H9 (cell line): ENCODE results near the gene FAHD2A. TPM values are rescaled to one million over a fixed set of nuclear protein-coding genes. Genes with fewer than 3 reads are reported as not detected.

Experiments used
- DNase-seq: peaks from one replicate; pipeline ENCODE4 v3.0.0-alpha.2; 2017
- H2AFZ ChIP-seq: one replicate; pipeline ENCODE4 v1.6.1; 2013; ENCODE audit warnings: mild to moderate bottlenecking, low read length, control low read depth, moderate library complexity
- H2AK5ac ChIP-seq: 2 replicates; pipeline ENCODE4 v1.6.1; 2013; ENCODE audit warnings: low read length, control low read depth, mixed read lengths; ENCODE audit not compliant: insufficient read length
- H2BK120ac ChIP-seq: one replicate; pipeline ENCODE4 v1.6.1; 2013; ENCODE audit warnings: low read depth, mild to moderate bottlenecking, low read length, control low read depth, inconsistent platforms; ENCODE audit not compliant: poor library complexity, severe bottlenecking
- H2BK12ac ChIP-seq: 2 replicates; pipeline ENCODE4 v1.6.1; 2013; ENCODE audit warnings: low read length, control low read depth, mixed read lengths, low read depth; ENCODE audit not compliant: insufficient read length
- H2BK15ac ChIP-seq: 2 replicates; pipeline ENCODE4 v1.6.1; 2013; ENCODE audit warnings: low read depth, low read length, control low read depth
- H2BK20ac ChIP-seq: one replicate; pipeline ENCODE4 v1.6.1; 2013; ENCODE audit warnings: low read depth, mild to moderate bottlenecking, low read length, control low read depth, inconsistent platforms; ENCODE audit not compliant: poor library complexity, severe bottlenecking
- H2BK5ac ChIP-seq: 2 replicates; pipeline ENCODE4 v1.6.1; 2013; ENCODE audit warnings: low read length, control low read depth, mixed read lengths; ENCODE audit not compliant: insufficient read length
- H3K14ac ChIP-seq: 2 replicates; pipeline ENCODE4 v1.6.1; 2013; ENCODE audit warnings: low read length, control low read depth; ENCODE audit not compliant: insufficient read depth
- H3K18ac ChIP-seq: 2 replicates; pipeline ENCODE4 v1.6.1; 2013; ENCODE audit warnings: low read depth, mild to moderate bottlenecking, mixed read lengths, low read length, control low read depth; ENCODE audit not compliant: insufficient read length
- H3K23ac ChIP-seq: 2 replicates; pipeline ENCODE4 v1.6.1; 2013; ENCODE audit warnings: low read length, control low read depth, mixed read lengths, low read depth; ENCODE audit not compliant: insufficient read length
- H3K23me2 ChIP-seq: 2 replicates; pipeline ENCODE4 v1.6.1; 2013; ENCODE audit warnings: low read depth, mild to moderate bottlenecking, mixed read lengths, low read length, control low read depth; ENCODE audit not compliant: insufficient read length, poor library complexity, severe bottlenecking
- H3K27ac ChIP-seq: 2 replicates; pipeline ENCODE4 v1.5.1; 2013; ENCODE audit warnings: low read length, control low read depth, mixed read lengths, low read depth; ENCODE audit not compliant: insufficient read length
- H3K27me3 ChIP-seq: 2 replicates; pipeline ENCODE4 v1.6.1; 2013; ENCODE audit warnings: low read length, control low read depth, inconsistent platforms; ENCODE audit not compliant: insufficient read depth
- H3K4ac ChIP-seq: 2 replicates; pipeline ENCODE4 v1.6.1; 2013; ENCODE audit warnings: low read depth, mild to moderate bottlenecking, control low read depth, inconsistent platforms, low read length, moderate library complexity
- H3K4me1 ChIP-seq: 2 replicates; pipeline ENCODE4 v1.6.1; 2013; ENCODE audit warnings: low read length, control low read depth, inconsistent platforms; ENCODE audit not compliant: insufficient read depth
- H3K4me2 ChIP-seq: 2 replicates; pipeline ENCODE4 v1.6.1; 2013; ENCODE audit warnings: low read length, control low read depth, mixed read lengths; ENCODE audit not compliant: insufficient read length, insufficient read depth
- H3K56ac ChIP-seq: 2 replicates; pipeline ENCODE4 v1.6.1; 2013; ENCODE audit warnings: low read depth, mild to moderate bottlenecking, mixed read lengths, low read length, control low read depth; ENCODE audit not compliant: insufficient read length
- H3K79me1 ChIP-seq: 2 replicates; pipeline ENCODE4 v1.6.1; 2013; ENCODE audit warnings: low read depth, mild to moderate bottlenecking, moderate library complexity, low read length, control low read depth, inconsistent platforms; ENCODE audit not compliant: insufficient read depth, poor library complexity, severe bottlenecking
- H3K79me2 ChIP-seq: 2 replicates; pipeline ENCODE4 v1.6.1; 2013; ENCODE audit warnings: low read length, control low read depth, inconsistent platforms; ENCODE audit not compliant: insufficient read depth
- H3K9ac ChIP-seq: 2 replicates; pipeline ENCODE4 v1.6.1; 2013; ENCODE audit warnings: low read length, control low read depth, mixed read lengths; ENCODE audit not compliant: insufficient read length; ENCODE audit errors: extremely low read depth
- H3K9me3 ChIP-seq: one replicate; pipeline ENCODE4 v1.6.1; 2013; ENCODE audit warnings: low read depth, low read length, inconsistent platforms; ENCODE audit not compliant: control insufficient read depth
- H3T11ph ChIP-seq: one replicate; pipeline ENCODE4 v1.6.1; 2013; ENCODE audit warnings: mild to moderate bottlenecking, low read length, control low read depth, inconsistent platforms
- H4K20me1 ChIP-seq: one replicate; pipeline ENCODE4 v1.6.1; 2013; ENCODE audit not compliant: control insufficient read depth, insufficient read length, insufficient read depth
- H4K5ac ChIP-seq: 2 replicates; pipeline ENCODE4 v1.6.1; 2013; ENCODE audit warnings: low read depth, mild to moderate bottlenecking, mixed read lengths, low read length, control low read depth; ENCODE audit not compliant: insufficient read length
- H4K8ac ChIP-seq: replicated peaks from 2 replicates; pipeline ENCODE4 v1.6.1; 2013; ENCODE audit warnings: low read length, control low read depth, mixed read lengths, low read depth; ENCODE audit not compliant: insufficient read length
- H4K91ac ChIP-seq: 2 replicates; pipeline ENCODE4 v1.6.1; 2013; ENCODE audit warnings: low read depth, mild to moderate bottlenecking, moderate library complexity, mixed read lengths, low read length, control low read depth; ENCODE audit not compliant: insufficient read length
- H3K27ac Mint-ChIP-seq, 3 experiments: 2 replicates in 2 of 3; 3 replicates in 1 of 3; pipeline ENCODE4 v1.8.0; 2020 to 2021; ENCODE audit warnings: mixed read lengths in 3 of 3, mild to moderate bottlenecking in 1 of 3, moderate library complexity in 1 of 3
- H3K27me3 Mint-ChIP-seq: 2 replicates; pipeline ENCODE4 v1.8.0; 2021; ENCODE audit warnings: low read depth, mild to moderate bottlenecking, moderate library complexity, mixed read lengths
- H3K36me3 Mint-ChIP-seq, 3 experiments: 2 replicates in 2 of 3; 3 replicates in 1 of 3; pipeline ENCODE4 v1.8.0; 2020 to 2021; ENCODE audit warnings: low read depth in 3 of 3, mixed read lengths in 3 of 3; ENCODE audit not compliant: insufficient read depth in 1 of 3
- H3K4me1 Mint-ChIP-seq, 2 experiments: 2 replicates each; pipeline ENCODE4 v1.8.0; 2020; ENCODE audit warnings: mixed read lengths in 2 of 2
- H3K4me3 Mint-ChIP-seq, 2 experiments: 2 replicates in 1 of 2; 3 replicates in 1 of 2; pipeline ENCODE4 v1.8.0; 2020 to 2021; ENCODE audit warnings: mild to moderate bottlenecking in 2 of 2, mixed read lengths in 2 of 2, moderate library complexity in 1 of 2
- H3K9me3 Mint-ChIP-seq, 2 experiments: 2 replicates in 1 of 2; 3 replicates in 1 of 2; pipeline ENCODE4 v1.8.0; 2020; ENCODE audit warnings: mild to moderate bottlenecking in 2 of 2, mixed read lengths in 2 of 2, moderate library complexity in 1 of 2
- CTCF ChIP-seq: fragments of 200-600 bp; sonication (generic); conservative IDR thresholded peaks from 3 replicates; pipeline ENCODE4 v1.8.0; 2021; ENCODE audit warnings: antibody characterized with exemption, mild to moderate bottlenecking
- WGBS: extraction: QIAGEN DNeasy Blood & Tissue Kit; methylation state at CpG from one replicate; pipeline ENCODE4 v1.1.7; 2013; ENCODE audit warnings: missing lambda C conversion rate, low lambda C conversion rate, mixed read lengths; ENCODE audit not compliant: insufficient read length; ENCODE audit errors: extremely low coverage; 5-methylcytosine and 5-hydroxymethylcytosine counted together
- total RNA-seq: library from RNA; stranded (reverse); gene quantifications from 2 replicates; pipeline ENCODE4 v1.2.1, GENCODE V29; 2021

Gene FAHD2A
- total RNA-seq, 1 experiment from 2014 or later = 39.8 TPM

GRCh38 chr2:95390881-95391321, 11.6 kb upstream of the FAHD2A start:
- no peaks in the 10 kb centered on the region for H3K9me3 Mint-ChIP-seq
- no peak overlapping the region for H3K56ac ChIP-seq
- no peaks in the 10 kb centered on the region for H3K36me3 Mint-ChIP-seq
- no peak for DNase-seq
- H2BK120ac ChIP-seq = no peak overlapping the region
- H3K14ac ChIP-seq = no peak overlapping the region
- no peak overlapping the region for H2AFZ ChIP-seq
- no peak overlapping the region for H3K23ac ChIP-seq
- H2AK5ac ChIP-seq = no peak overlapping the region
- H4K5ac ChIP-seq = no peak overlapping the region
- H3K27ac ChIP-seq = no peak overlapping the region
- no peaks in the 10 kb centered on the region for H3K23me2 ChIP-seq
- H2BK5ac ChIP-seq = no peak overlapping the region
- peaks cover 49% of the 10 kb centered on the region for H3K27me3 Mint-ChIP-seq
- H2BK15ac ChIP-seq = no peak overlapping the region
- no peaks in the 10 kb centered on the region for H3K4me1 ChIP-seq
- H3K4me1 Mint-ChIP-seq = peaks cover 2% of the 10 kb centered on the region in 2 experiments; a peak in 1 of 4 replicates
- H3K18ac ChIP-seq = no peak overlapping the region
- H2BK12ac ChIP-seq = no peak overlapping the region
- H3T11ph ChIP-seq = no peak overlapping the region
- no peak overlapping the region for H4K8ac ChIP-seq
- no peaks in the 10 kb centered on the region for H4K20me1 ChIP-seq
- WGBS = no CpG with 5 or more reads among the region's 11 CpGs
- H3K27ac Mint-ChIP-seq = no peak overlapping the region
- no peak overlapping the region for H3K4me3 Mint-ChIP-seq
- H3K9ac ChIP-seq = no peak overlapping the region
- no peak overlapping the region for H4K91ac ChIP-seq
- no peak overlapping the region for H3K4ac ChIP-seq
- H3K4me2 ChIP-seq = no peak overlapping the region
- no peak overlapping the region for H2BK20ac ChIP-seq
- no peaks in the 10 kb centered on the region for H3K79me2 ChIP-seq
- no peak for TF ChIP-seq CTCF
- H3K27me3 ChIP-seq = no peaks in the 10 kb centered on the region
- no peaks in the 10 kb centered on the region for H3K9me3 ChIP-seq
- no peaks in the 10 kb centered on the region for H3K79me1 ChIP-seq
